Left lung (tissue), 10 donors: ENCODE measurements around the gene PGAP2. TPM values are rescaled to one million over a fixed set of nuclear protein-coding genes. Genes with fewer than 3 reads are reported as not detected.
A peak's percentile ranks its signal among the peaks of the same experiment; 100 is the strongest.

ENCODE experiments used
- ATAC-seq: fragments of 200-7000 bp; cut with Tn5 transposase; one replicate; pipeline ENCODE4 v1.9.1; 2020; ENCODE audit warnings: moderate library complexity
- DNase-seq, 4 donors: peaks; one replicate each; pipeline ENCODE4 v3.0.0-alpha.2; 2013 to 2020
- H3K27ac ChIP-seq, 2 donors: fragments of 200-600 bp; sonication (generic) in 1 of 2; one replicate each; pipeline versions ENCODE4 v1.5.0 to v1.8.0; 2020 to 2021
- H3K27me3 ChIP-seq, 2 donors: fragments of 200-600 bp; sonication (generic) in 1 of 2; one replicate each; pipeline versions ENCODE4 v1.5.0 to v1.8.0; 2020 to 2021
- H3K36me3 ChIP-seq, 2 donors: fragments of 200-600 bp; sonication (generic) in 1 of 2; one replicate each; pipeline versions ENCODE4 v1.5.0 to v1.8.0; 2020 to 2021
- H3K4me1 ChIP-seq, 2 donors: fragments of 200-600 bp; one replicate each; pipeline ENCODE4 v1.8.0; 2021
- H3K4me3 ChIP-seq, 2 donors: fragments of 200-600 bp; sonication (generic) in 1 of 2; one replicate each; pipeline versions ENCODE4 v1.5.0 to v1.8.0; 2020 to 2021; ENCODE audit warnings: mild to moderate bottlenecking in 1 of 2
- H3K9me3 ChIP-seq, 2 donors: fragments of 200-600 bp; sonication (generic) in 1 of 2; one replicate each; pipeline versions ENCODE4 v1.5.0 to v1.8.0; 2020 to 2021
- CTCF ChIP-seq, 2 donors: fragments of 200-600 bp; sonication (generic) in 1 of 2; IDR thresholded peaks; one replicate each; pipeline versions ENCODE4 v1.5.0 to v1.8.0; 2021; ENCODE audit warnings: antibody characterized with exemption in 2 of 2
- intact Hi-C, 2 donors: fragments of 100-400 bp; cut with DNase I; formaldehyde crosslinking; loops; one replicate each; pipeline versions ENCODE4 v1.11.2 to v1.14.2; 2022
- polyA plus RNA-seq, 6 donors: library from polyadenylated mRNA; unstranded; fragments of 120-200 nt; gene quantifications; one replicate each; pipeline ENCODE4 v1.2.1, GENCODE V29; 2013; ENCODE audit not compliant: insufficient read length in 6 of 6
- total RNA-seq, 2 donors: library from RNA; stranded (reverse); fragmentation: NEBNext Ultra II Directional; extraction: Animal tissue kit (Norgen Biotek cat#: 25700); gene quantifications; one replicate each; pipeline ENCODE4 v1.2.1, GENCODE V29; 2021
- donor health status: DM: no; HTN: yes; CAD: no.
- donor health status: DM: no; HTN: no; CAD: no.

The PGAP2 gene
- total and polyA plus RNA-seq, 8 donors, result 19.5 to 60.2 (median 52.4) TPM

GRCh38 chr11:3841426-3842350, 33.3 kb downstream of the PGAP2 start:
- peak; percentile 78 to 97 (median 88) for DNase-seq
- H3K36me3 ChIP-seq, result no peaks in the 10 kb centered on the region
- TF ChIP-seq CTCF (IDR thresholded peaks at IDR 0.05), result peak; percentile 73 to 83

GRCh38 chr11:3843326-3843725, 35.0 kb downstream of the PGAP2 start:
- ATAC-seq (no peak), DNase-seq (no peak)
- Histone ChIP-seq H3K4me1 (peaks cover 15 to 24% of the 10 kb centered on the region in 2 donors), H3K36me3 (no peaks in the 10 kb centered on the region), H3K9me3 (no peaks in the 10 kb centered on the region), H3K27ac (no peak overlapping the region), H3K4me3 (no peak overlapping the region), H3K27me3 (no peaks in the 10 kb centered on the region)
- intact Hi-C loops, result no loop called here
- no peak for TF ChIP-seq CTCF (IDR thresholded peaks at IDR 0.05)

More at GRCh38 chr11:3841426-3842350, 33.3 kb downstream of the PGAP2 start:
- peak; percentile 80 for ATAC-seq
- peak overlapping the region; percentile 97 to 99 for H3K27ac ChIP-seq
- no peaks in the 10 kb centered on the region for H3K9me3 ChIP-seq
- H3K4me3 ChIP-seq, result peak overlapping the region; percentile 88 to 93
- intact Hi-C loops, result no loop called here
- no peaks in the 10 kb centered on the region for H3K27me3 ChIP-seq
- peaks cover 28 to 41% of the 10 kb centered on the region in 2 donors for H3K4me1 ChIP-seq

GRCh38 chr11:3845246-3845645, 36.9 kb downstream of the PGAP2 start:
- Histone ChIP-seq H3K9me3 (no peaks in the 10 kb centered on the region), H3K27ac (no peak overlapping the region), H3K36me3 (no peaks in the 10 kb centered on the region), H3K4me1 (peaks cover 0 to 8% of the 10 kb centered on the region in 2 donors), H3K27me3 (no peaks in the 10 kb centered on the region), H3K4me3 (no peak overlapping the region)
- DNase-seq, result no peak
- no peak for ATAC-seq
- no peak for TF ChIP-seq CTCF (IDR thresholded peaks at IDR 0.05)
- intact Hi-C loops, result loop anchor here in 1 of 2 donors (5.0 kb wide), 1 partner anchor 227 kb away; no protein-coding TSS in a partner anchor

GRCh38 chr11:3845670-3846069, 37.3 kb downstream of the PGAP2 start:
- H3K9me3 ChIP-seq, result no peaks in the 10 kb centered on the region
- no peak for TF ChIP-seq CTCF (IDR thresholded peaks at IDR 0.05)
- intact Hi-C loops, result loop anchor here in 1 of 2 donors (5.0 kb wide), 1 partner anchor 227 kb away; no protein-coding TSS in a partner anchor
- peaks cover 0 to 8% of the 10 kb centered on the region in 2 donors for H3K4me1 ChIP-seq
- H3K27ac ChIP-seq, result no peak overlapping the region
- H3K27me3 ChIP-seq, result no peaks in the 10 kb centered on the region
- no peak for DNase-seq
- no peak for ATAC-seq
- no peaks in the 10 kb centered on the region for H3K36me3 ChIP-seq
- no peak overlapping the region for H3K4me3 ChIP-seq

- Histone ChIP-seq H3K36me3 (no peaks in the 10 kb centered on the region), H3K4me3 (no peak overlapping the region), H3K27ac (no peak overlapping the region), H3K27me3 (no peaks in the 10 kb centered on the region), H3K4me1 (peaks cover 7 to 10% of the 10 kb centered on the region in 2 donors), H3K9me3 (no peaks in the 10 kb centered on the region)
- TF ChIP-seq CTCF (IDR thresholded peaks at IDR 0.05), result peak; percentile 70 to 74
- ATAC-seq (peak; percentile 82), DNase-seq (peak in 1 of 4 donors; percentile 51)
- intact Hi-C loops, result loop anchor here in 1 of 2 donors (5.0 kb wide), 1 partner anchor 223 kb away; no protein-coding TSS in a partner anchor
These were observed 41.0 kb downstream of the PGAP2 start for GRCh38 chr11:3849297-3849874.
